Gastroesophageal sphincter (tissue), 3 donors: ENCODE measurements around the gene AK8.

Experiments used
- CTCF ChIP-seq, 4 experiments: fragments of 200-600 bp in 2 of 4; fragments of 450-650 bp in 2 of 4; sonication (generic) in 1 of 4; IDR thresholded peaks; one replicate each; pipeline ENCODE4 v1.5.1; 2017 to 2019; ENCODE audit warnings: antibody characterized with exemption in 4 of 4, mild to moderate bottlenecking in 2 of 4, moderate library complexity in 2 of 4
- POLR2A ChIP-seq, 2 donors: fragments of 450-650 bp; IDR thresholded peaks; one replicate each; pipeline ENCODE4 v1.6.1; 2017; ENCODE audit warnings: antibody characterized with exemption in 2 of 2, mild to moderate bottlenecking in 2 of 2, moderate library complexity in 1 of 2
- POLR2AphosphoS5 ChIP-seq: sonication (generic); formaldehyde crosslinking; IDR thresholded peaks from one replicate; pipeline ENCODE4 v1.6.1; 2017; ENCODE audit warnings: antibody characterized with exemption

DNA sequence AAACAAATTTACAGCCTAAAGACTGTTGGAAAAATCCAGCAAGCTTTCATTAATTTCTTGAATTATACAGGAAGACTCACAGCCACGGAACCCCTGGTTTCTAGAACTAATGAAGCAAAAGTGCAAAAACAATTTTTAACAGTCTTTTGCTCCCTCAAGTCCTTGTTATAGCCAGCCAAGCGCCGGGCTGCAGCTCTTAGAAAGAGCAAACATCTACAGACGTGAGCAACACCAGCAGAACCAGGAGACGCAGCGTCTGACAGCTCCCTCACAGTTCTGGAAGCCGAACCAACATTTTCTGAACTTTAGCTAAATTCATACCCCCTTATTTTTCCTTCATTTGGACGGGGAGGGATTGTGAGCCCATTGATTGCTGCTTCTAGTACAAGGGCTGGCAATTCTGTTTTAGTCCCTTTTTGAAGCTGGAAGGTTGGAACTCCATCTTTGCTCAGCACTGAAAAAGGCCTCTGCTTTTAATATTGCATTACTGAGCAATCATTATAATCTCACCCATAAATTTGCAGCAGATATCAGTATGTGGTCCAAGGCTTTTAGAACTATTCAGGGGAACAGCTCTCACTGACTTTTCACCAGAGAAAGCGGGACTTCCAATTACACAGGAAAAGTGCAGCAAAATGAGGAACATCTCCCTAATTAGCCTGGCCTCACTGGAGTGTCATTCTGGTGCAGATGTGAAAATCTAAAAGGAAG is 45.8 kb downstream of the AK8 start:
- TF ChIP-seq CTCF (IDR thresholded peaks at IDR 0.05) (no peak), POLR2AphosphoS5 (no peak), POLR2A (IDR thresholded peaks at IDR 0.05) (no peak)
